GM12875 (cell line): ENCODE results near the gene CBARP.
A peak's percentile ranks its signal among the peaks of the same experiment; 100 is the strongest.

Experiments used
- H3K4me3 ChIP-seq: one replicate; pipeline ENCODE4 v1.5.1; 2011; ENCODE audit warnings: low read depth, low read length, control low read depth
- CTCF ChIP-seq: IDR thresholded peaks from 2 replicates; pipeline ENCODE4 v1.5.1; 2011; ENCODE audit warnings: low read depth, mild to moderate bottlenecking, control low read depth, inconsistent platforms, low read length, moderate library complexity, borderline replicate concordance; ENCODE audit not compliant: insufficient read depth

CBARP gene

GRCh38 chr19:1261538-1261797, 23.7 kb upstream of the CBARP start:
- H3K4me3 ChIP-seq: peak overlapping the region; percentile 68
- TF ChIP-seq CTCF: peak; percentile 44; the same call in 1 of the 2 replicates

GRCh38 chr19:1260749-1261537, 23.1 kb upstream of the CBARP start:
- TF ChIP-seq CTCF: no peak
- H3K4me3 ChIP-seq: peak overlapping the region; percentile 68

- H3K4me3 ChIP-seq: peak overlapping the region; percentile 46
Measured at GRCh38 chr19:1259876-1260748, 22.3 kb upstream of the CBARP start.

GRCh38 chr19:1259206-1259875, 21.5 kb upstream of the CBARP start:
- no peak for TF ChIP-seq CTCF
- peak overlapping the region; percentile 46 for H3K4me3 ChIP-seq

More at GRCh38 chr19:1259876-1260748, 22.3 kb upstream of the CBARP start:
- TF ChIP-seq CTCF: no peak

- TF ChIP-seq CTCF: no peak
- H3K4me3 ChIP-seq: peak overlapping the region; percentile 46
Measured at GRCh38 chr19:1258707-1259205, 21.0 kb upstream of the CBARP start.

- H3K4me3 ChIP-seq: no peak overlapping the region
- no peak for TF ChIP-seq CTCF
Measured at GRCh38 chr19:1258163-1258492, 20.3 kb upstream of the CBARP start.
